HepG2 (cell line): ENCODE measurements around the gene CCDC150. TPM values are rescaled to one million over a fixed set of nuclear protein-coding genes. Genes with fewer than 3 reads are reported as not detected.

Experiments
- ASH2L ChIP-seq: fragments of 300-600, 200-600 bp; sonication (generic); IDR thresholded peaks from 2 replicates; pipeline ENCODE4 v1.7.0; 2017; ENCODE audit warnings: low read depth, mild to moderate bottlenecking, moderate library complexity, mixed read lengths, low read length; ENCODE audit not compliant: insufficient read length
- BRCA1 ChIP-seq: sonication (generic); formaldehyde crosslinking; IDR thresholded peaks from 2 replicates; pipeline ENCODE4 v1.4.0; 2020; ENCODE audit warnings: missing genetic modification reagents
- BRD4 ChIP-seq: sonication (generic); formaldehyde crosslinking; IDR thresholded peaks from 2 replicates; pipeline ENCODE4 v1.4.0; 2020; ENCODE audit warnings: missing genetic modification reagents
- CBX2 ChIP-seq, 2 experiments: fragments of 200-600 bp in 1 of 2; sonication (generic); formaldehyde crosslinking in 1 of 2; IDR thresholded peaks; 2 replicates each; pipeline versions ENCODE4 v1.7.0 to v1.8.1; 2018 to 2022; ENCODE audit warnings: low read depth in 2 of 2, low read length in 1 of 2, mild to moderate bottlenecking in 1 of 2, missing genetic modification reagents in 1 of 2
- CCAR2 ChIP-seq: fragments of 200-400 bp; formaldehyde crosslinking; optimal IDR thresholded peaks from 2 replicates; pipeline ENCODE3; 2018; ENCODE audit warnings: low read depth, mild to moderate bottlenecking, low read length, moderate library complexity
- FIP1L1 ChIP-seq: fragments of 200-400 bp; formaldehyde crosslinking; IDR thresholded peaks from 2 replicates; pipeline ENCODE4 v1.6.1; 2018; ENCODE audit warnings: low read depth, mild to moderate bottlenecking, low read length, moderate library complexity, borderline replicate concordance; ENCODE audit not compliant: insufficient read depth
- GABPB1 ChIP-seq: IDR thresholded peaks from 2 replicates; pipeline ENCODE4 v1.6.1; 2016; ENCODE audit warnings: mild to moderate bottlenecking, missing genetic modification reagents, moderate library complexity, missing compliant biosample characterization
- HNRNPL ChIP-seq: fragments of 200-400 bp; formaldehyde crosslinking; IDR thresholded peaks from 2 replicates; pipeline ENCODE4 v1.6.1; 2017; ENCODE audit warnings: mild to moderate bottlenecking, low read depth, low read length
- KLF12 ChIP-seq: sonication (generic); formaldehyde crosslinking; IDR thresholded peaks from 2 replicates; pipeline ENCODE4 v1.4.0; 2020; ENCODE audit warnings: missing genetic modification reagents, borderline replicate concordance
- NR2F6 ChIP-seq, 2 experiments: IDR thresholded peaks; 2 replicates each; pipeline ENCODE4 v1.6.1; 2016; ENCODE audit warnings: antibody characterized with exemption in 1 of 2, mild to moderate bottlenecking in 1 of 2
- PPARG ChIP-seq: conservative IDR thresholded peaks from 2 replicates; pipeline ENCODE4 v1.6.1; 2016; ENCODE audit warnings: missing biosample characterization, missing genetic modification reagents
- RBAK ChIP-seq: sonication (generic); formaldehyde crosslinking; IDR thresholded peaks from 2 replicates; pipeline ENCODE4 v1.5.1; 2020; ENCODE audit warnings: mild to moderate bottlenecking, missing genetic modification reagents
- REXO4 ChIP-seq: sonication (generic); formaldehyde crosslinking; IDR thresholded peaks from 2 replicates; pipeline ENCODE4 v1.8.0; 2022; ENCODE audit warnings: missing genetic modification reagents, mild to moderate bottlenecking, borderline replicate concordance
- SOX13 ChIP-seq, 3 experiments: fragments of 450-650 bp in 1 of 3; sonication (generic) in 1 of 3; formaldehyde crosslinking in 1 of 3; IDR thresholded peaks in 2 of 3; conservative IDR thresholded peaks in 1 of 3; 2 replicates each; pipeline versions ENCODE4 v1.5.0 to v1.6.1; 2016 to 2020; ENCODE audit warnings: antibody characterized with exemption in 1 of 3, mild to moderate bottlenecking in 1 of 3, missing compliant biosample characterization in 1 of 3, missing genetic modification reagents in 1 of 3, moderate library complexity in 1 of 3
- ZFP91 ChIP-seq: sonication (generic); formaldehyde crosslinking; IDR thresholded peaks from 2 replicates; pipeline ENCODE4 v1.9.0; 2022; ENCODE audit warnings: missing genetic modification reagents, mild to moderate bottlenecking, borderline replicate concordance
- ZNF10 ChIP-seq: sonication (generic); formaldehyde crosslinking; IDR thresholded peaks from 2 replicates; pipeline ENCODE4 v1.4.0; 2020; ENCODE audit warnings: mild to moderate bottlenecking, low read depth, missing genetic modification reagents, borderline replicate concordance
- ZNF431 ChIP-seq: sonication (generic); formaldehyde crosslinking; IDR thresholded peaks from 2 replicates; pipeline ENCODE4 v1.9.0; 2022; ENCODE audit warnings: missing genetic modification reagents, low read depth, mild to moderate bottlenecking, borderline replicate concordance
- ZNF614 ChIP-seq: IDR thresholded peaks from 2 replicates; pipeline ENCODE4 v1.6.1; 2018; ENCODE audit warnings: missing biosample characterization, missing genetic modification reagents, inconsistent platforms, borderline replicate concordance
- ZNF75D ChIP-seq: sonication (generic); formaldehyde crosslinking; IDR thresholded peaks from 2 replicates; pipeline ENCODE4 v1.8.1; 2023; ENCODE audit warnings: missing genetic modification reagents, mild to moderate bottlenecking, borderline replicate concordance
- ZNF770 ChIP-seq: sonication (generic); formaldehyde crosslinking; IDR thresholded peaks from 2 replicates; pipeline ENCODE4 v1.5.0; 2020; ENCODE audit warnings: mild to moderate bottlenecking, missing genetic modification reagents
- ZNF777 ChIP-seq: sonication (generic); formaldehyde crosslinking; IDR thresholded peaks from 2 replicates; pipeline ENCODE4 v1.4.0; 2020; ENCODE audit warnings: missing genetic modification reagents
- ZNF782 ChIP-seq: sonication (generic); formaldehyde crosslinking; IDR thresholded peaks from 2 replicates; pipeline ENCODE4 v1.4.0; 2020; ENCODE audit warnings: missing genetic modification reagents, mild to moderate bottlenecking, borderline replicate concordance
- polyA plus RNA-seq, 8 experiments: library from polyadenylated mRNA; depleted of rRNA in 3 of 8; stranded (reverse) in 7 of 8; unstranded in 1 of 8; fragments of >200 nt; fragmentation: Illumina TruSeq in 4 of 8; extraction: Trizol in 4 of 8; gene quantifications; 2 replicates each; pipeline versions ENCODE4 v1.2.1 to v1.2.3, GENCODE V29; 2011 to 2016; ENCODE audit warnings: low read depth in 4 of 8, missing spikeins in 1 of 8, mixed read lengths in 1 of 8; ENCODE audit not compliant: insufficient read depth in 1 of 8
- total RNA-seq, 5 experiments: library from RNA; depleted of rRNA; stranded (reverse); fragments of >200 nt; fragmentation: Illumina TruSeq; extraction: Trizol; gene quantifications; 2 replicates each; pipeline ENCODE4 v1.2.3, GENCODE V29; 2016; ENCODE audit warnings: low read depth in 1 of 5
- TF ChIP-seq, protein P1 (sequence below): sonication (generic); formaldehyde crosslinking; IDR thresholded peaks from 2 replicates; pipeline ENCODE4 v1.8.1; 2023; ENCODE audit warnings: mild to moderate bottlenecking, moderate library complexity, missing genetic modification reagents

The CCDC150 gene
- total and polyA plus RNA-seq, 2 of the 13 experiments (the other 11 are each of a cell fraction or from before 2014, with no cell fraction given): 14.9 to 32.6 TPM

DNA sequence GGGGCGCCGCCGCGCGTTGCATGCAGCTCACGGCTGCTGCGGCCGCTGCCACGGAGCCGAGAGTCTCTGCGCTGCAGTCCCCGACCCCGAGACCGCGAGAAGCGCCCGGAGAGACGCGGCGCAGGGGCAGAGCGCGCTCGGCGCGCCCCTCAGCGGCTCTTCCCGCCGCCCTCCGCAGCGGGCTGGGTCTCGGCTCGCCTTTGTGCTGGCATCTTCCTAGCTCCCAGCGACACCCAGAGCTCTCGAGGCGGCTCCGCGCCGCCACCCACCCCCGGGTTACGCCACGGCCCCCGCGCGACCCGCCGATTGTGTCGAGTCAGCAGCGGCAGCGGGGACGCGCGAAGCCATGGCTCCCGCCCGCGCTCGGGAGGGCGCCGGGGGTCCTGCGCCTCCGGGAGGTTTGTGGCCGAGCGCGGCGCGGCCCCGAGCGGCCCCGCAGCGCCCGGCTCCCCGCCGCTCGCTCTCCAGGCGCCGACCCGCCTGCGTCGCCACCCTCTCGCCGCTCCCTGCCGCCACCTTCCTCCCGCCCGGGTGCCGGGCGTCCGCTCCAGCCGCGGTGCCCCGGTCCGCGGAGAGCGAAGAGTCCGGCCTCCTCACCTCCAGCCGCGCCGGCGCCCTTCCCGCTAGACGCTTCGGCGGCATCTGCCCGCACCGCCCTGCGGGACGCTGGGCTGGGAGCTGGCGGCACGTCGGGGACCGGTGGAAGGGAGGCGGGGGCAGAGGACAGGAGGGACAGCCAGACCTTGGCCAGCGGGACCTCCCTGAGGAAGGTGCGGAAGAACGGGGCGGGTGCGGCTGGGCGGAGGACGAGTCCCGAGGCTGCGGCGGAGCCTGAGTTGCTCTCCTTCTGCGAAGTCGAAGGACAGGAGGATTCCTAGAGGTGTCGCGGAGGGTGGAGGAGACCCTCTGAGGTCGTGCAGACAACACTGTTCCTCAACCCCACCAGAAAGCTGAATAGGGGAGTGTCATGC, 46.3 kb upstream of the CCDC150 start, which contains the start of gene HECW2 (continued):
- peak; percentile 46; the same call in 1 of the 2 replicates for TF ChIP-seq ZFP91 (CRISPR knock-in tag)
- TF ChIP-seq REXO4 (CRISPR knock-in tag): no peak
- no peak for TF ChIP-seq CCAR2
- TF ChIP-seq BRCA1 (CRISPR knock-in tag): no peak
- TF ChIP-seq ZNF770: peak; percentile 44; the same call in 1 of the 2 replicates
- TF ChIP-seq GABPB1 (CRISPR knock-in tag): 0 out of 2 replicates have a peak, but pooled peaks have one; percentile 29
- no peak for TF ChIP-seq SOX13 (IDR thresholded peaks at IDR 0.05)
- no peak for TF ChIP-seq SOX13 (CRISPR knock-in tag; conservative IDR thresholded peaks at IDR 0.05 in 1 of 2, IDR thresholded peaks at IDR 0.05 in 1 of 2)
- 0 out of 2 replicates have a peak, but pooled peaks have one; percentile 21 for TF ChIP-seq BRD4
- TF ChIP-seq ZNF614 (CRISPR knock-in tag): no peak
- TF ChIP-seq RBAK (CRISPR knock-in tag): no peak
- no peak for TF ChIP-seq CBX2 (IDR thresholded peaks at IDR 0.05; ENCODE audit: low read depth, low read length)
- TF ChIP-seq CBX2 (CRISPR knock-in tag; IDR thresholded peaks at IDR 0.05; ENCODE audit: low read depth): no peak
- no peak for TF ChIP-seq PPARG
- TF ChIP-seq, protein P1, sequence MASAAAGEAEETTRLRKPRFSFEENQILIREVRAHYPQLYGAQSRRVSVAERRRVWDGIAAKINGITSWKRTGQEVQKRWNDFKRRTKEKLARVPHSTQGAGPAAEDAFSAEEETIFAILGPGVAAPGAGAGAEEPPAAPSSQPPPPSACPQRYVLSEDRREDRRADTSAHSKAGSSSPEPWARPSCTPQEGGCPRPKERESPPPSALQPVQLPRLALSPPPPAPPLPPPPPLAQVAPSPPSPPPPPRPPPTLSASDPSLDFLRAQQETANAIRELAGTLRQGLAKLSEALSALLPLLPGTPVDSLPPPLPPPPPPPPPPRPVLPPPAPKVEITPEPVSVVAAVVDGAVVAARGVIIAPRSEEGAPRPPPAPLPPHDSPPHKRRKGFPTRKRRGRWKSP: peak; percentile 95
- TF ChIP-seq HNRNPL: no peak
- TF ChIP-seq ZNF10 (CRISPR knock-in tag): no peak
- TF ChIP-seq ZNF431 (CRISPR knock-in tag): 0 out of 2 replicates have a peak, but pooled peaks have one; percentile 58
- no peak for TF ChIP-seq ASH2L
- no peak for TF ChIP-seq ZNF782 (CRISPR knock-in tag)
- TF ChIP-seq ZNF777 (CRISPR knock-in tag): peak; percentile 95
- TF ChIP-seq FIP1L1: no peak
- no peak for TF ChIP-seq NR2F6 (IDR thresholded peaks at IDR 0.05)
- no peak for TF ChIP-seq NR2F6 (CRISPR knock-in tag; IDR thresholded peaks at IDR 0.05)
- TF ChIP-seq KLF12: no peak
- no peak for TF ChIP-seq ZNF75D (CRISPR knock-in tag)
